ENCODE results near the gene STK24.

The STK24 gene

GRCh38 chr13:98508280-98508679 is 68.6 kb downstream of the STK24 start:
- DNase-seq: no peak

GRCh38 chr13:98507282-98507797 is 69.6 kb downstream of the STK24 start:
- DNase-seq: no peak

- no peak for DNase-seq
These were observed 70.1 kb downstream of the STK24 start for GRCh38 chr13:98506728-98507230.

- no peak for DNase-seq
These were observed 70.6 kb downstream of the STK24 start for GRCh38 chr13:98506322-98506721.

- no peak for DNase-seq
These were observed 71.7 kb downstream of the STK24 start for GRCh38 chr13:98505217-98505616.

- DNase-seq: no peak
These were observed 72.4 kb downstream of the STK24 start for GRCh38 chr13:98504371-98504963.

- no peak for DNase-seq
These were observed 72.9 kb downstream of the STK24 start for GRCh38 chr13:98504029-98504351.

GRCh38 chr13:98503175-98504028 is 73.5 kb downstream of the STK24 start:
- DNase-seq: no peak

- no peak for DNase-seq
These were observed 75.9 kb downstream of the STK24 start for GRCh38 chr13:98500963-98501421.

GRCh38 chr13:98496966-98497365 is 79.9 kb downstream of the STK24 start:
- DNase-seq: no peak

- DNase-seq: no peak
These were observed 80.5 kb downstream of the STK24 start for GRCh38 chr13:98496479-98496791.

- no peak for DNase-seq
These were observed 81.1 kb downstream of the STK24 start for GRCh38 chr13:98495627-98496478.

- no peak for DNase-seq
These were observed 82.1 kb downstream of the STK24 start for GRCh38 chr13:98494769-98495168.

GRCh38 chr13:98493042-98493712 is 83.7 kb downstream of the STK24 start:
- DNase-seq: no peak

GRCh38 chr13:98492335-98493041 is 84.4 kb downstream of the STK24 start:
- no peak for DNase-seq

- DNase-seq: no peak
These were observed 86.0 kb downstream of the STK24 start for GRCh38 chr13:98490866-98491265.

- no peak for DNase-seq
These were observed 86.6 kb downstream of the STK24 start for GRCh38 chr13:98490195-98490836.

GRCh38 chr13:98489446-98490194 is 87.3 kb downstream of the STK24 start:
- DNase-seq: no peak

- no peak for DNase-seq
These were observed 88.2 kb downstream of the STK24 start for GRCh38 chr13:98488736-98489135.

GRCh38 chr13:98487522-98487921 is 89.4 kb downstream of the STK24 start:
- no peak for DNase-seq

- no peak for DNase-seq
These were observed 89.9 kb downstream of the STK24 start for GRCh38 chr13:98487016-98487415.
